BJ (cell line): Measurements from ENCODE around the gene VSTM2B. TPM values are rescaled to one million over a fixed set of nuclear protein-coding genes. Genes with fewer than 3 reads are reported as not detected.

Experiments used
- CTCF ChIA-PET: fragments of 350-600 bp; formaldehyde crosslinking; extraction: SDS; loops from one replicate; lab custom pipeline; 2021; ENCODE audit warnings: antibody characterized with exemption, inconsistent platforms; lab: Yijun Ruan, JAX
- POLR2A ChIA-PET: fragments of 300-600 bp; sonication (Branson Sonifier 250); formaldehyde crosslinking; extraction: SDS; loops from one replicate; lab custom pipeline; 2021; ENCODE audit warnings: antibody characterized with exemption; lab: Charles Lee
- DNase-seq: peaks from one replicate; pipeline ENCODE4 v3.0.0-alpha.2; 2011; ENCODE audit warnings: low read depth
- H3K27me3 ChIP-seq: 2 replicates; pipeline ENCODE4 v1.6.0; 2011; ENCODE audit warnings: low read length; ENCODE audit not compliant: control insufficient read depth, insufficient read depth
- H3K36me3 ChIP-seq: 2 replicates; pipeline ENCODE4 v1.5.1; 2011; ENCODE audit warnings: low read length; ENCODE audit not compliant: control insufficient read depth, insufficient read depth
- H3K4me3 ChIP-seq: 2 replicates; pipeline ENCODE4 v1.5.1; 2011; ENCODE audit warnings: low read depth, mild to moderate bottlenecking, control low read depth, low read length
- CTCF ChIP-seq: IDR thresholded peaks from 2 replicates; pipeline ENCODE4 v1.5.1; 2011; ENCODE audit warnings: low read depth, mild to moderate bottlenecking, control low read depth, inconsistent platforms, low read length, moderate library complexity; ENCODE audit not compliant: insufficient read depth
- polyA plus RNA-seq: library from polyadenylated mRNA; depleted of rRNA; stranded (reverse); fragments of >200 nt; gene quantifications from 2 replicates; pipeline ENCODE4 v1.2.3, GENCODE V29; 2011

VSTM2B gene
- polyA plus RNA-seq, 1 experiment: not detected

GRCh38 chr19:29564574-29565005 is 38.8 kb downstream of the VSTM2B start:
- TF ChIP-seq CTCF: no peak
- no peaks in the 10 kb centered on the region for H3K36me3 ChIP-seq
- DNase-seq: no peak
- H3K27me3 ChIP-seq: 0 out of 2 replicates have a peak, but pooled peaks cover 2% of the 10 kb centered on the region
- CTCF ChIA-PET: no interaction called here
- POLR2A ChIA-PET: no interaction called here
- H3K4me3 ChIP-seq: no peak overlapping the region

- H3K4me3 ChIP-seq: no peak overlapping the region
- no peaks in the 10 kb centered on the region for H3K36me3 ChIP-seq
- DNase-seq: no peak
- CTCF ChIA-PET: no interaction called here
- no peak for TF ChIP-seq CTCF
- POLR2A ChIA-PET: no interaction called here
- 0 out of 2 replicates have a peak, but pooled peaks cover 2% of the 10 kb centered on the region for H3K27me3 ChIP-seq
Observed at GRCh38 chr19:29565171-29565570, 39.4 kb downstream of the VSTM2B start.

- H3K4me3 ChIP-seq: no peak overlapping the region
- TF ChIP-seq CTCF: no peak
- ChIA-PET CTCF (no interaction called here), POLR2A (no interaction called here)
- no peak for DNase-seq
- no peaks in the 10 kb centered on the region for H3K36me3 ChIP-seq
- H3K27me3 ChIP-seq: 0 out of 2 replicates have a peak, but pooled peaks cover 2% of the 10 kb centered on the region
Observed at GRCh38 chr19:29566496-29567054, 40.8 kb downstream of the VSTM2B start.

GRCh38 chr19:29567366-29567915 is 41.6 kb downstream of the VSTM2B start:
- ChIA-PET POLR2A (no interaction called here), CTCF (interaction anchor here (0.7 kb wide), 1 partner anchor 58 kb away, joined by 5 read pairs; no protein-coding TSS in a partner anchor)
- Histone ChIP-seq H3K4me3 (no peak overlapping the region), H3K27me3 (peaks cover 2% of the 10 kb centered on the region), H3K36me3 (no peaks in the 10 kb centered on the region)
- no peak for TF ChIP-seq CTCF
- DNase-seq: no peak

- H3K36me3 ChIP-seq: no peaks in the 10 kb centered on the region
- peaks cover 2% of the 10 kb centered on the region for H3K27me3 ChIP-seq
- no peak overlapping the region for H3K4me3 ChIP-seq
- TF ChIP-seq CTCF: no peak
- POLR2A ChIA-PET: no interaction called here
- DNase-seq: no peak
- CTCF ChIA-PET: interaction anchor here (0.7 kb wide), 1 partner anchor 59 kb away, joined by 5 read pairs; no protein-coding TSS in a partner anchor
Observed at GRCh38 chr19:29568036-29569025, 42.5 kb downstream of the VSTM2B start.
